Activated CD8-positive, alpha-beta memory T cell treated with anti-CD3 and anti-CD28 coated beads, Interleukin-2, amount 10 ng/mL, durations not matched to agents 7 days and 5 days (primary cell): ENCODE measurements around the gene ALDH1L2. TPM values are rescaled to one million over a fixed set of nuclear protein-coding genes. Genes with fewer than 3 reads are reported as not detected.

Source experiments
- ATAC-seq: fragments of 150-1000 bp; cut with Tn5 transposase; one replicate; pipeline ENCODE4 v1.10.0; 2021; ENCODE audit warnings: moderate library complexity
- CTCF ChIA-PET: fragments of 350-600 bp; sonication (Branson Sonifier 250); formaldehyde crosslinking; loops from one replicate; lab custom pipeline; 2021; ENCODE audit warnings: antibody characterized with exemption; lab: Charles Lee
- DNase-seq: peaks from one replicate; pipeline ENCODE4 v3.0.0-alpha.2; 2020
- H3K27ac Mint-ChIP-seq: one replicate; pipeline ENCODE4 v1.8.0; 2021; ENCODE audit warnings: mild to moderate bottlenecking, mixed read lengths
- H3K27me3 Mint-ChIP-seq: one replicate; pipeline ENCODE4 v1.8.0; 2021; ENCODE audit warnings: mixed read lengths
- H3K36me3 Mint-ChIP-seq: one replicate; pipeline ENCODE4 v1.8.0; 2021; ENCODE audit warnings: mild to moderate bottlenecking, mixed read lengths
- H3K4me1 Mint-ChIP-seq: one replicate; pipeline ENCODE4 v1.8.0; 2021; ENCODE audit warnings: mixed read lengths
- H3K4me3 Mint-ChIP-seq: one replicate; pipeline ENCODE4 v1.8.0; 2021; ENCODE audit warnings: mild to moderate bottlenecking, moderate library complexity, mixed read lengths
- H3K9me3 Mint-ChIP-seq: one replicate; pipeline ENCODE4 v1.8.0; 2022; ENCODE audit warnings: low read depth, mixed read lengths
- total RNA-seq, 2 experiments: library from RNA; stranded (reverse); gene quantifications; one replicate each; pipeline ENCODE4 v1.2.3, GENCODE V29; 2021

Gene ALDH1L2
- total RNA-seq, 2 experiments from 2014 or later = 0.70 to 1.3 TPM

GRCh38 chr12:105041186-105041585, 43.1 kb downstream of the ALDH1L2 start:
- Mint-ChIP-seq H3K4me3 (no peak overlapping the region), H3K27ac (no peak overlapping the region), H3K27me3 (no peaks in the 10 kb centered on the region), H3K36me3 (no peaks in the 10 kb centered on the region), H3K4me1 (peaks cover 15% of the 10 kb centered on the region), H3K9me3 (no peaks in the 10 kb centered on the region)
- CTCF ChIA-PET = interaction anchor here (1.5 to 2.3 kb wide), 2 partner anchors 12 to 659 kb away, joined by 4 to 8 read pairs; no protein-coding TSS in a partner anchor
- ATAC-seq (no peak), DNase-seq (no peak)

DNA sequence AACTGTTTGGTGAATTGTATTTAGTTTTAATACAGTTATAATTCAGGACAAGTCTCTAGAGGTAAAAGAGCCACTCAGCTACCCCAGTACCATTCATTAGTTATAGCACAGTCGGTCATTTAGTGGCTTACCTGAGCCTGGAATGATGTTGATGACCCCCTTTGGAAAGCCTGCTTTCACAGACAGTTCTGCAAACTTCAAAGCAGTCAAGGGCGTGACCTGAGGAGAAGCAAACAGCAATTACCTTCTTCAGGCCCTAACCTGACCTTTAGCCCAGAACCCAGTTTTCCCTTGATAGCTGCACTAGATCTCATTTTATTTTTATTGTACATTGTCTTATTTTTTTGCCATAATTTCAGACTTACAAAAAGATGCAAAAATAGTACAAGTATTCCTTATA, 43.8 kb downstream of the ALDH1L2 start:
- Mint-ChIP-seq H3K27me3 (no peaks in the 10 kb centered on the region), H3K9me3 (no peaks in the 10 kb centered on the region), H3K27ac (no peak overlapping the region), H3K36me3 (no peaks in the 10 kb centered on the region), H3K4me1 (peaks cover 15% of the 10 kb centered on the region), H3K4me3 (no peak overlapping the region)
- DNase-seq (no peak), ATAC-seq (no peak)
- CTCF ChIA-PET = interaction anchor here (1.5 to 2.3 kb wide), 2 partner anchors 13 to 659 kb away, joined by 4 to 8 read pairs; no protein-coding TSS in a partner anchor

DNA sequence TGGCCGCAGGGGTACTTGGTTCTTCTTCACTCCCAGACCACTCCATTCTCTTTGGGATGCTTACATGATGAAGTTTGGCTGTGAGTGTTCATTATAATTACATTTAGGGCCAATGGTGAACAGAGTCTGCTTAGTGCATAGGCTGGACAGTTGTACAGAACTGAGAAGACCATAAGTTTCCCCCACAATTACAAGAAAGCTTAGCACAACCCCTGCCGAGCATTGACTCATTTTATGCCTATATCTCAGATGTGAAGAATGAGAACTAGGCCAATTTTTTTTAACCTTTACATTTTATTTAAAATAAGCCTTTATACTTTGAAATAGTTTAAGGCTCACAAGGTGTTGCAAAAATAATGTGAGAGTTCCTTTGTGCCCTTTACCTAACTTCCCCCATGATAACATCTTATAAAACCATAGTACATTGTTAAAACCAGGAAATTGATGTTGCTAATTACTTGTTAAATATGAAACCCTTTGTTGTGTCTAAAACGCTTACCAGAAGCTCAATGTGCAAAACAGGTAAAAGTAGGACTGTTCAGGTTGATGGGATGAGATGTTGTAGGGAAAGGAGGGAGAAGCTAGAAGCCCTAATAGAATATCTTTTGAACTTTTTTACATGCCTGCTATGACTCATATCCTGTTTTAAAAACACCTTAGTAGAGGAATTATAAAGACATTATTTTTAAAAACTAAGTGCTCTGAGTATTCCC, 47.2 kb downstream of the ALDH1L2 start:
- Mint-ChIP-seq H3K36me3 (peaks cover 2% of the 10 kb centered on the region), H3K27ac (peak overlapping the region; percentile 76), H3K27me3 (no peaks in the 10 kb centered on the region), H3K9me3 (no peaks in the 10 kb centered on the region), H3K4me3 (no peak overlapping the region), H3K4me1 (peaks cover 30% of the 10 kb centered on the region)
- no peak for DNase-seq
- peak; percentile 53 for ATAC-seq
- CTCF ChIA-PET = interaction anchor here (0.9 to 1.4 kb wide), 2 partner anchors 18 to 655 kb away, joined by 3 to 4 read pairs; no protein-coding TSS in a partner anchor

DNA sequence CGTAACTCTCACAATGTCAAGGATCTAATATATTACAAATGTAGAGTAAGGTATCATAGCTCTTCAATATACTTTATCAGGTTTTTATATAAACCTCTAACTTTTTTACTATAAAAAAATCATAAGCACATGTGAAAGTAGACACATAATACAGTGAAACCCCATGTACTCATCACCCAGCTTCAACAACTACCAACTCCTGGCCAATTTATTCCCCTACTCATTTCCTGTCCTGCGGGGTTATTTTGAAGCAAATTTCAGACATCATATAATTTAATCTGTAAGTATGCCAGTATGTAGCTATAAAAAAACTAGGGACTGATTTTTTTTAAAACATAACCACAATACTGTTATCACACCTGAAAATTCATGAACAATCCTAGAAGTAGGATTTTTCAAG, 50.4 kb downstream of the ALDH1L2 start:
- ATAC-seq (no peak), DNase-seq (no peak)
- Mint-ChIP-seq H3K27ac (peak overlapping the region; percentile 35), H3K36me3 (peaks cover 9% of the 10 kb centered on the region), H3K9me3 (no peaks in the 10 kb centered on the region), H3K27me3 (no peaks in the 10 kb centered on the region), H3K4me3 (no peak overlapping the region), H3K4me1 (peaks cover 42% of the 10 kb centered on the region)
- CTCF ChIA-PET = interaction anchor here (1.3 kb wide), 1 partner anchor 9 kb away, joined by 6 read pairs; no protein-coding TSS in a partner anchor

DNA sequence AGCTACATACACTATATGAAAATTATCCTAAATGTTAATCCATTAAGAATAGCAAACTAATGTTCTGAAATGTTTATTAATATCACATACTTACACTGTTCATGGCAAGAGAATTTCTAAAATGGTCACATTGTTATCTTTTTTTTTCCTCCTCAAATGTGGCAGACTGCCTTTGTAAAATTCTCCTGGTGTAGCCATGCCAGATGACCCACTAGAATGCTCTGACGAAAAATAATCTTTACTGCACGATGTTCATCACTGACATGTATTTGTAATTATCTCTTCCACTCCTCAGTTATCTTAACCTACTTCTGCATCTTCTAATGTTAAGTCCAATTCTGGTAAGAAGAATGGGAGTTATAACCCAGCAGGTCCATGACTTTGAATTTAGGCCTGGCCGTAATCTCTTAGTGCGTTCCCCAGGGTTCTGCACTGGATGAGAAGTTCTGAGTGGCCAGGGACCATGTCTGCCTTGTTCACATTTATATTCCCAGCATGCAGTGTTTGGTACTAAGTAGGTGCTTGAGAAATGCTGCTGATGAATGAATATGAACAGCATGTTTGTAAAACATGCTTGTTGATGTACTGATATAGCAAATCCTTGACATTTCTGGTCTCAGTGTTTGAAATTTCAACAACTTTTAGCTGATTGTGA, 51.4 kb downstream of the ALDH1L2 start:
- DNase-seq (no peak), ATAC-seq (no peak)
- CTCF ChIA-PET = no interaction called here
- Mint-ChIP-seq H3K4me1 (peaks cover 37% of the 10 kb centered on the region), H3K27ac (no peak overlapping the region), H3K27me3 (no peaks in the 10 kb centered on the region), H3K36me3 (peaks cover 9% of the 10 kb centered on the region), H3K9me3 (no peaks in the 10 kb centered on the region), H3K4me3 (no peak overlapping the region)

GRCh38 chr12:105030820-105031807, 53.1 kb downstream of the ALDH1L2 start:
- CTCF ChIA-PET = interaction anchor here (0.5 to 1.2 kb wide), 3 partner anchors 22 to 649 kb away, joined by 3 to 5 read pairs (median 3); no protein-coding TSS in a partner anchor
- ATAC-seq (no peak), DNase-seq (no peak)

GRCh38 chr12:105026411-105026810, 57.8 kb downstream of the ALDH1L2 start:
- Mint-ChIP-seq H3K9me3 (no peaks in the 10 kb centered on the region), H3K27me3 (no peaks in the 10 kb centered on the region), H3K4me1 (peaks cover 7% of the 10 kb centered on the region), H3K4me3 (no peak overlapping the region), H3K36me3 (peaks cover 3% of the 10 kb centered on the region), H3K27ac (no peak overlapping the region)
- CTCF ChIA-PET = interaction anchor here (1.2 to 1.7 kb wide), 2 partner anchors 8 to 235 kb away, joined by 4 to 6 read pairs; no protein-coding TSS in a partner anchor
- DNase-seq = no peak
- ATAC-seq = no peak

More at GRCh38 chr12:105030820-105031807, 53.1 kb downstream of the ALDH1L2 start:
- H3K4me3 Mint-ChIP-seq = peak overlapping the region; percentile 18
- no peaks in the 10 kb centered on the region for H3K9me3 Mint-ChIP-seq
- peaks cover 9% of the 10 kb centered on the region for H3K36me3 Mint-ChIP-seq
- H3K4me1 Mint-ChIP-seq = peaks cover 27% of the 10 kb centered on the region
- H3K27me3 Mint-ChIP-seq = no peaks in the 10 kb centered on the region
- peak overlapping the region; percentile 71 for H3K27ac Mint-ChIP-seq

GRCh38 chr12:105025890-105026289, 58.4 kb downstream of the ALDH1L2 start:
- DNase-seq (no peak), ATAC-seq (no peak)
- Mint-ChIP-seq H3K9me3 (no peaks in the 10 kb centered on the region), H3K4me3 (no peak overlapping the region), H3K4me1 (peaks cover 2% of the 10 kb centered on the region), H3K27ac (no peak overlapping the region), H3K27me3 (no peaks in the 10 kb centered on the region), H3K36me3 (peaks cover 2% of the 10 kb centered on the region)
- CTCF ChIA-PET = interaction anchor here (1.2 to 1.7 kb wide), 2 partner anchors 9 to 235 kb away, joined by 4 to 6 read pairs; no protein-coding TSS in a partner anchor

DNA sequence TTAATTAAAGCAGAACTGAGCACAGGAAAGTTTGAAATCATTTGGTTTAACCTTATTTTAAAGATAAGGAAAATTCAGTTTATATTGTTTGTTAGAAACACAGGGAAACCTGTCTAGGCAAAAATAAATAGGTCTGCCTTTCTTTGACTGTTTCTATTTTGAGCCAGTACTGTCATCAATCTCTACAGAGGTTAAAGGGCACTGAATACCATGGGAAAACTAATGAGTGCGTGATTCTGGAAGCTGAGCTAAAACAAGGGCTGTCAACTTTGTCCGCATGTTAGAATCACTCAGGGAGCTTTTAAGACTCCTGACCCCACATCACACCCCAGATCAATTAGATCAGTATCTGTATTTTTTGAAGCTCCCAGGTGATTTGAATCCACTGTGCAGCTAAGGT, 59.3 kb downstream of the ALDH1L2 start:
- ATAC-seq = no peak
- Mint-ChIP-seq H3K4me1 (no peaks in the 10 kb centered on the region), H3K9me3 (no peaks in the 10 kb centered on the region), H3K4me3 (no peak overlapping the region), H3K27ac (no peak overlapping the region), H3K36me3 (peaks cover 1% of the 10 kb centered on the region), H3K27me3 (no peaks in the 10 kb centered on the region)
- no peak for DNase-seq
- CTCF ChIA-PET = interaction anchor here (1.7 kb wide), 1 partner anchor 10 kb away, joined by 6 read pairs; no protein-coding TSS in a partner anchor

DNA sequence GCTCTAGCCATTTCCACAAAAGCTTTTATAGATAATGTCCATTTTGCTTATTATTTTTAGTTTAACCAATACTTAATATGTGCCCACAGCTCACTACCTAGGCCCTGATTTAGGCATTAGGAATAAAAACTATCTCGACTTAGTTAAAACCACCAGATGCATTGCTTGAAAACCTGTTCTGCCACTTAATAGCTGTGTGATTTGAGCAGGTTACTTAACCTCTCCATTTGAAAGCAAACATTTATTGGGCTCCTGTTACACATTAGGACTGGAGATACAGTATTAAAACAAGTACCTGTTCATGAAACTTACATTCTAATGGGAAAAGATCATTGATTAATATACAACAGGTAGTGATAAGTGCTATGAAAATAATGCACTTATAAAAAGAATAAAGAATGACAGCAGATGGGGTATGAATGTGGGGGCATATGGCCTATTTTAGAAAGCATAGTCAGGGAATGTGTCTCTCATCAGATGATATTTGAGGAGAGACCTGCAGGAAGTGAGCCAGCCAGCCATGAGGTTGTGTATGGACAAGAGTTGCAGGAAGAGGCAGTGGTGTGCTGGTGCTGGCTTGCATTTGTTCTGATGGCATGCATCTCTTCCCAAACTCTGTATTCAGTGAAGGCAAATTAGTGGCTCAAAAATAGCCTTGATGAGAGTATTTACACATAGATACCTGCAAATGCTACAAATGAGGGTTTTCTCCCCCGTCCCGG, 63.9 kb downstream of the ALDH1L2 start:
- Mint-ChIP-seq H3K4me3 (no peak overlapping the region), H3K36me3 (peaks cover 6% of the 10 kb centered on the region), H3K9me3 (no peaks in the 10 kb centered on the region), H3K4me1 (no peaks in the 10 kb centered on the region), H3K27ac (no peak overlapping the region), H3K27me3 (no peaks in the 10 kb centered on the region)
- CTCF ChIA-PET = no interaction called here
- no peak for DNase-seq
- no peak for ATAC-seq

DNA sequence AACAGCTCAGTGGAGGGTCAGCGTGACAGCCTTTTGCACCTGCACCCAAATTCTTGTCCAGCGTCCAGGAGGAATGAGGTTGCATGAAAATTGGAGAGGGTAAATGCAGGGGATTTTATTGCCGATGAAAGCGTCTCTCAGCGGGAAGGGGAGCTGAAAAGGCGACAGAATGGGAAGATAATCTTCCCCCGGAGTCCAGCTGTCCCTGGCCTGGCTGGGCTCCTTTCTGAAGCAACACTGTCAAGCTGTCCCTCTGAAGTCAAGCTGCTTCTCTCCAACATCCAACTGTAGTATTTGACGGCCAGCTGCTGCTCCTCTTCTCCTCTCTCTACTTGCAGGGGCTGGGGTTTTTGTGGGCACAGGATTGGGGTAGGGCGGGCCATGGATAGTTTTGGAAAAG, 65.5 kb downstream of the ALDH1L2 start:
- H3K4me3 Mint-ChIP-seq = no peak overlapping the region
- H3K9me3 Mint-ChIP-seq = no peaks in the 10 kb centered on the region
- H3K36me3 Mint-ChIP-seq = peaks cover 15% of the 10 kb centered on the region
- CTCF ChIA-PET = interaction anchor here (1.1 kb wide), 1 partner anchor 55 kb away, joined by 3 read pairs; no protein-coding TSS in a partner anchor
- no peaks in the 10 kb centered on the region for H3K27me3 Mint-ChIP-seq
- H3K4me1 Mint-ChIP-seq = no peaks in the 10 kb centered on the region
- ATAC-seq (no peak), DNase-seq (no peak)
- no peak overlapping the region for H3K27ac Mint-ChIP-seq

DNA sequence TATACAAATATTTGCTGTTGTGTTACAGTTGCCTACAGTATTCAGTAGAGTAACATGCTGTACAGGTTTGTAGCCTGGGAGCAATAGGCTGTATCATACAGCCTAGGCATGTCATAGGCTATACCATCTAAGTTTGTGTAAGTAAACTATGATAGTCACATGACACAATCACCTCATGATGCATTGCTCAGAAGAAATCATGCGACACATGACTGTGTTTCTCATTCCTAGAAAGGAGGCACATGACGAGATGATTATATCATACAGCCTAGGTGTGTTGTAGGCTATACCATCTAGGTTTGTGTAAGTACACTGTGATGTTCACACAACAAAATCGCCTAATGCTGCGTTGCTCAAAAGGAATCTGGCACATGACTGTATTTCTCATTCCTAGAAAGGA, 66.2 kb downstream of the ALDH1L2 start:
- ATAC-seq (no peak), DNase-seq (no peak)
- Mint-ChIP-seq H3K4me3 (no peak overlapping the region), H3K27ac (no peak overlapping the region), H3K27me3 (no peaks in the 10 kb centered on the region), H3K9me3 (no peaks in the 10 kb centered on the region), H3K4me1 (no peaks in the 10 kb centered on the region), H3K36me3 (peaks cover 23% of the 10 kb centered on the region)
- CTCF ChIA-PET = interaction anchor here (1.1 kb wide), 1 partner anchor 55 kb away, joined by 3 read pairs; no protein-coding TSS in a partner anchor
